Neural cell (in vitro differentiated cells): ENCODE measurements around the gene PGM2L1.

Source experiments
- EP300 ChIP-seq: fragments of 450-650 bp; conservative IDR thresholded peaks from 2 replicates; pipeline ENCODE4 v1.6.1; 2014; ENCODE audit warnings: antibody characterized with exemption, mild to moderate bottlenecking, moderate library complexity; ENCODE audit not compliant: poor library complexity, severe bottlenecking
- EZH2 ChIP-seq: fragments of 200-600, 300-800 bp; shearing (Covaris generic), sonication (generic); IDR thresholded peaks from 2 replicates; pipeline ENCODE4 v1.6.1; 2014; ENCODE audit warnings: antibody characterized with exemption, low read length, borderline replicate concordance, mild to moderate bottlenecking; ENCODE audit not compliant: insufficient read depth, poor library complexity, severe bottlenecking
- POLR2AphosphoS5 ChIP-seq: IDR thresholded peaks from 2 replicates; pipeline ENCODE4 v1.6.1; 2012
- REST ChIP-seq: IDR thresholded peaks from 2 replicates; pipeline ENCODE4 v1.6.1; 2012; ENCODE audit warnings: borderline replicate concordance
- TAF1 ChIP-seq: IDR thresholded peaks from 2 replicates; pipeline ENCODE4 v1.6.1; 2012; ENCODE audit warnings: low read depth
- TF ChIP-seq, protein P1 (sequence below): fragments of 450-650 bp; IDR thresholded peaks from 2 replicates; pipeline ENCODE4 v1.5.1; 2014; ENCODE audit warnings: antibody characterized with exemption, mild to moderate bottlenecking, moderate library complexity; ENCODE audit not compliant: poor library complexity, severe bottlenecking

DNA sequence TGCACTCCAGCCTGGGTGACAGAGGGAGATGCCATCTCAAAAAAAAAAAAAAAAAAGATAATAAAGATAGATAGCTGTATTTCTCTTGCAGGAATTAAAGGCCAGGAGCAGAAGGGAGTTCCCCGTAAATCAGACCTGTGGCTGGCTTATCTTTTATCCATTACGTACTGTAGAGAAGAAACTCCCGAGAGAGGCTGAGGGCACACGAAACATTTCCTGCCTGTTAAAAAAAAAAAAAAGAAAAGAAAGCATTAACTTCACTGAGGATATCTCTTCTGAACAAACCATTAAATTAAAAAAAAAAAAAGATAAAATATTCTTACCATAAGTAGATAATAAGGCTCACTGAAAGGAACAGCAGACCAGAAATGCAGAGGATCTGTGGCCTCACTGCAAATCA lies 109.3 kb downstream of the PGM2L1 start:
- TF ChIP-seq POLR2AphosphoS5 = no peak
- TF ChIP-seq, protein P1, sequence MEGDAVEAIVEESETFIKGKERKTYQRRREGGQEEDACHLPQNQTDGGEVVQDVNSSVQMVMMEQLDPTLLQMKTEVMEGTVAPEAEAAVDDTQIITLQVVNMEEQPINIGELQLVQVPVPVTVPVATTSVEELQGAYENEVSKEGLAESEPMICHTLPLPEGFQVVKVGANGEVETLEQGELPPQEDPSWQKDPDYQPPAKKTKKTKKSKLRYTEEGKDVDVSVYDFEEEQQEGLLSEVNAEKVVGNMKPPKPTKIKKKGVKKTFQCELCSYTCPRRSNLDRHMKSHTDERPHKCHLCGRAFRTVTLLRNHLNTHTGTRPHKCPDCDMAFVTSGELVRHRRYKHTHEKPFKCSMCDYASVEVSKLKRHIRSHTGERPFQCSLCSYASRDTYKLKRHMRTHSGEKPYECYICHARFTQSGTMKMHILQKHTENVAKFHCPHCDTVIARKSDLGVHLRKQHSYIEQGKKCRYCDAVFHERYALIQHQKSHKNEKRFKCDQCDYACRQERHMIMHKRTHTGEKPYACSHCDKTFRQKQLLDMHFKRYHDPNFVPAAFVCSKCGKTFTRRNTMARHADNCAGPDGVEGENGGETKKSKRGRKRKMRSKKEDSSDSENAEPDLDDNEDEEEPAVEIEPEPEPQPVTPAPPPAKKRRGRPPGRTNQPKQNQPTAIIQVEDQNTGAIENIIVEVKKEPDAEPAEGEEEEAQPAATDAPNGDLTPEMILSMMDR = no peak
- TF ChIP-seq EZH2 = no peak
- TF ChIP-seq REST = no peak
- no peak for TF ChIP-seq TAF1
- TF ChIP-seq EP300 = no peak
